SH-SY5Y (cell line): ENCODE results near the gene AURKB.

ENCODE experiments used
- GATA2 ChIP-seq: IDR thresholded peaks from 2 replicates; pipeline ENCODE4 v1.6.1; 2011; ENCODE audit warnings: mild to moderate bottlenecking, low read depth, low read length
- GATA3 ChIP-seq: IDR thresholded peaks from 2 replicates; pipeline ENCODE4 v1.6.1; 2011; ENCODE audit warnings: low read depth, mild to moderate bottlenecking, low read length, moderate library complexity

DNA sequence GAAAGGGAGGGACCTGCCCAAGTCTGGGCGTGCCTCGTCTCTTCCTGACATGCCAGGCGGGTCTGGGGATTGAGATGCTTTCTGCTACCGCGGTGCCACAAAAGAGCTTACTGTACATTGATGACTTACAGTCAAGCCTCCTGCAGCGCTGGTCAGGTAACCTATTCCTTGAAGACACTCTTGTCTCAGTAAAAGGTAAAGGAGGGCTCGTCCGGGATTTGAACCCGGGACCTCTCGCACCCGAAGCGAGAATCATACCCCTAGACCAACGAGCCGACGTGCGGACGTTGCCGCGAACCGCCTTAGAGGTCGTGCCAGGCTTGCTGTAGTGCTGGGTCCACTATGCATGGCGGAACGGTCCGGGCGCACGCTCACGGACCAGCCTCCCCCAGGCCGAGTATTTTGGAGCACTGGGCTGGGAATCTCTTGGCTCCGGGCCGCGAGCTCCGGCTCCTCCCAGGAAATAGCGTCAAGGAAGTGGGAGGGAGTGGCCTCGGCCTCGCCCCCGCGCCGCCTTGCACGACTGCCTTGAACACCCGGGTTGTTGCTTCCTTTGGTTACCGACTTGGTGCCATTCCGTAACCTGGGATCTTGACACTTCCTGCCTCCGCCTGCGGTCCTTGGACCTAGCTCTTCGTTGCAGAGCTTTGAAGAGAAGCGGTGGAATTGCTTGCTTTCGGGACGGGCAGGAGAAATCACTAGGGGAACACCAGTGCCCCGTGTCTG, 12.4 kb upstream of the AURKB start:
- TF ChIP-seq GATA3 (no peak), GATA2 (no peak)
